ENCODE measurements around the gene NEMP1. TPM values are rescaled to one million over a fixed set of nuclear protein-coding genes. Genes with fewer than 3 reads are reported as not detected.

NEMP1 gene
- total and polyA plus RNA-seq, 2 of the 13 experiments (the other 11 are each of a cell fraction or from before 2014, with no cell fraction given), result 11.4 to 12.9 TPM

GRCh38 chr12:57005980-57006808 is 72.4 kb downstream of the NEMP1 start, which contains the start of gene ZBTB39 (continued):
- TF ChIP-seq HMGXB4 (CRISPR knock-in tag; IDR thresholded peaks at IDR 0.05; ENCODE audit: borderline replicate concordance in 1 of 2, low read depth in 1 of 2) (peak; percentile 9 to 71; a peak in 2 of 4 replicates), ZNF44 (CRISPR knock-in tag; IDR thresholded peaks at IDR 0.05) (no peak), CREBL2 (CRISPR knock-in tag; IDR thresholded peaks at IDR 0.05; ENCODE audit: borderline replicate concordance) (no peak), SP1 (IDR thresholded peaks at IDR 0.05) (no peak), SP1 (CRISPR knock-in tag; IDR thresholded peaks at IDR 0.05) (no peak), GABPB1 (CRISPR knock-in tag; IDR thresholded peaks at IDR 0.05) (peak; percentile 54; the same call in 1 of the 2 replicates), RXRA (CRISPR knock-in tag; IDR thresholded peaks at IDR 0.05) (no peak), NFYB (CRISPR knock-in tag; IDR thresholded peaks at IDR 0.05) (no peak), ZNF563 (CRISPR knock-in tag; IDR thresholded peaks at IDR 0.05) (peak; percentile 63; the same call in 1 of the 2 replicates), ETV6 (CRISPR knock-in tag; conservative IDR thresholded peaks at IDR 0.05) (no peak), CENPT (CRISPR knock-in tag; IDR thresholded peaks at IDR 0.05; ENCODE audit: low read depth) (no peak), PHF8 (CRISPR knock-in tag; IDR thresholded peaks at IDR 0.05) (0 out of 2 replicates have a peak, but pooled peaks have one; percentile 62), CHCHD3 (CRISPR knock-in tag; IDR thresholded peaks at IDR 0.05) (no peak), PITX1 (CRISPR knock-in tag; IDR thresholded peaks at IDR 0.05) (no peak), POLR2G (IDR thresholded peaks at IDR 0.05; ENCODE audit: low read depth, low read length) (peak; percentile 65)

Other genes with a start within 250 kb of the NEMP1 start
- gene SDR9C7, start 144.4 kb downstream of the NEMP1 start, total RNA-seq (2016; rRNA removed; fragmentation: Illumina TruSeq; extraction: Trizol), result not detected in 2 replicates
- gene SDR9C7, start 144.4 kb downstream of the NEMP1 start, polyA plus RNA-seq (2011; rRNA removed), result 0.04 TPM in 1 of 2 replicates, not detected in the other
- 0.07 and 0.13 TPM in 2 replicates for gene RDH16, start 121.2 kb downstream of the NEMP1 start, total RNA-seq (2016; rRNA removed; fragmentation: Illumina TruSeq; extraction: Trizol)
- 0.05 TPM in 2 replicates for gene RDH16, start 121.2 kb downstream of the NEMP1 start, polyA plus RNA-seq (2011; rRNA removed)
- 6.5 and 8.1 TPM in 2 replicates for gene ZBTB39, start 72.2 kb downstream of the NEMP1 start, total RNA-seq (2016; rRNA removed; fragmentation: Illumina TruSeq; extraction: Trizol)
- 6.4 and 6.9 TPM in 2 replicates for gene ZBTB39, start 72.2 kb downstream of the NEMP1 start, polyA plus RNA-seq (2011; rRNA removed)
- gene TAC3, start 62.3 kb downstream of the NEMP1 start, total RNA-seq (2016; rRNA removed; fragmentation: Illumina TruSeq; extraction: Trizol), result 0.15 TPM in 1 of 2 replicates, not detected in the other
- 0.13 and 0.25 TPM in 2 replicates for gene TAC3, start 62.3 kb downstream of the NEMP1 start, polyA plus RNA-seq (2011; rRNA removed)
- gene MYO1A, start 28.7 kb downstream of the NEMP1 start, total RNA-seq (2016; rRNA removed; fragmentation: Illumina TruSeq; extraction: Trizol), result 5.3 TPM in 2 replicates
- gene MYO1A, start 28.7 kb downstream of the NEMP1 start, polyA plus RNA-seq (2011; rRNA removed), result 6.0 and 10.6 TPM in 2 replicates
- 11.0 and 11.7 TPM in 2 replicates for gene NAB2, start 10.3 kb upstream of the NEMP1 start, total RNA-seq (2016; rRNA removed; fragmentation: Illumina TruSeq; extraction: Trizol)
- 12.9 and 17.5 TPM in 2 replicates for gene NAB2, start 10.3 kb upstream of the NEMP1 start, polyA plus RNA-seq (2011; rRNA removed)
- 19.4 and 28.0 TPM in 2 replicates for gene STAT6, start 32.6 kb upstream of the NEMP1 start, total RNA-seq (2016; rRNA removed; fragmentation: Illumina TruSeq; extraction: Trizol)
- 62.2 and 68.7 TPM in 2 replicates for gene STAT6, start 32.6 kb upstream of the NEMP1 start, polyA plus RNA-seq (2011; rRNA removed)
- gene LRP1, start 49.7 kb upstream of the NEMP1 start, total RNA-seq (2016; rRNA removed; fragmentation: Illumina TruSeq; extraction: Trizol), result 14.7 and 16.5 TPM in 2 replicates
- 30.8 and 33.6 TPM in 2 replicates for gene LRP1, start 49.7 kb upstream of the NEMP1 start, polyA plus RNA-seq (2011; rRNA removed)
- not detected in 2 replicates for gene LRP1-AS, start 68.8 kb upstream of the NEMP1 start, total RNA-seq (2016; rRNA removed; fragmentation: Illumina TruSeq; extraction: Trizol)
- gene LRP1-AS, start 68.8 kb upstream of the NEMP1 start, polyA plus RNA-seq (2011; rRNA removed), result 0.20 TPM in 1 of 2 replicates, not detected in the other
- gene NXPH4, start 138.0 kb upstream of the NEMP1 start, total RNA-seq (2016; rRNA removed; fragmentation: Illumina TruSeq; extraction: Trizol), result not detected in 2 replicates
- gene NXPH4, start 138.0 kb upstream of the NEMP1 start, polyA plus RNA-seq (2011; rRNA removed), result 0.13 and 0.24 TPM in 2 replicates
- gene SHMT2, start 150.9 kb upstream of the NEMP1 start, total RNA-seq (2016; rRNA removed; fragmentation: Illumina TruSeq; extraction: Trizol), result 181 and 184 TPM in 2 replicates
- gene SHMT2, start 150.9 kb upstream of the NEMP1 start, polyA plus RNA-seq (2011; rRNA removed), result 393 and 420 TPM in 2 replicates
- gene STAC3, start 172.4 kb upstream of the NEMP1 start, total RNA-seq (2016; rRNA removed; fragmentation: Illumina TruSeq; extraction: Trizol), result 0.14 and 0.18 TPM in 2 replicates
- gene STAC3, start 172.4 kb upstream of the NEMP1 start, polyA plus RNA-seq (2011; rRNA removed), result 0.22 and 0.27 TPM in 2 replicates

Measured in HepG2 (cell line).